HG03558 (cell line): ENCODE results near the gene CBLIF.
A peak's percentile ranks its signal among the peaks of the same experiment; 100 is the strongest.
"Not testable (repeated sequence)": the region's sequence is repeated elsewhere in the genome, so short reads cannot be mapped to it uniquely, and the experiment has no call there.

Source experiments
- ATAC-seq: cut with Tn5 transposase; IDR thresholded peaks from one replicate; pipeline ENCODE4 v1.9.1; 2021; ENCODE audit warnings: moderate number of reproducible peaks; ENCODE audit not compliant: unreplicated experiment; ENCODE audit errors: extremely low read depth

Gene CBLIF

DNA sequence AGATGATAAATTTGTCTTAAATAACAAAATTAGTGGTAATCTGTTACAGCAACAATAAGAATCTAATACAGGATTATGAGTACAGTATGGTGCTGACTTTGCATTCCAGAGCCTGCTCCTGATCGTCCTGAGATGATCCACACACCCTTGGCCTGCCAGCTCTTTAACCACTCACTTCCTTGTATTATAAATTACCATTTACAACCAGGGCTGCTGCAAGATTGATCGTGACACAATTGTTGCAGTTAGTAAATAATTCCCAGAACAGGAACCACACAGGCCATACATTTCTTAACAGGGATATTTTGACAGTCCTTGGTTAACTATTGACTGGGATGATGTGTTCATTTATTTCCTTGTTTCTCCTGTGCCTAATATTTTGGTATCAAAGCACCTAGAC is 3.8 kb upstream of the CBLIF start:
- ATAC-seq: peak; percentile 65

DNA sequence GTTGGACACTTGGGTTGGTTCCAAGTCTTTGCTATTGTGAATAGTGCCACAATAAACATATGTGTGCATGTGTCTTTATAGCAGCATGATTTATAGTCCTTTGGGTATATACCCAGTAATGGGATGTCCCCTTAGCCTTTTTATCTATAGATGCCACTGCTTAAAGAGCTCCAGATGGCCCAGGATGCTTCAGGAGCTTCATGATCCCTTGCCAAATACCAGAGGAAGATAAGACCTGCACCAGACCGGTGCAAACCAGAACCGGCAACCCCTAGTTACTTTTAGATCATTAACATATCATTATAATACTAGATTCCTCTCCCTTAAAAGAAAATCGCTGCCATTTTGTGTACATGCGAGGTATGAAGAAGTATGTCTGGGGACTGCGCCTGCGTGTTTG is 3.1 kb upstream of the CBLIF start:
- ATAC-seq: not testable (repeated sequence)

DNA sequence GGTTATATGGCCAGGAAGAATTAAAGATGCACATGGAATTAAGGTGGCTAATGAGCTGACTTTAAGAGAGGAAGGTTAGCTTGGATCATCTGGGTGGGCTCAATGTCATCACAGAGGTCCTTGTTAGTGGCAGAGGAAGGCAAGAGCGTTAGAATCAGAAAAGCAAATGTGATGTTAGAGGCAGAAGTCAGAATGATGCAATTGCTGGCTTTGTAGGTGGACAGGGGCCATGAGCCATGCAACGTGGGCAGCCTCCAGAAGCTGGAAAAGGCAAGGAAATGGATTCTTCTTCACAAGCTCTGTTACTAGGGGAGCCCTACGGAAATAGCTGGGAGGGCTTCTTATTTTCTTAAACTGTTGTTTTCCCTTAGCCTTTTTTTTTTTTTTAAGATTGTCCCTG is 2.3 kb upstream of the CBLIF start:
- ATAC-seq: no peak

DNA sequence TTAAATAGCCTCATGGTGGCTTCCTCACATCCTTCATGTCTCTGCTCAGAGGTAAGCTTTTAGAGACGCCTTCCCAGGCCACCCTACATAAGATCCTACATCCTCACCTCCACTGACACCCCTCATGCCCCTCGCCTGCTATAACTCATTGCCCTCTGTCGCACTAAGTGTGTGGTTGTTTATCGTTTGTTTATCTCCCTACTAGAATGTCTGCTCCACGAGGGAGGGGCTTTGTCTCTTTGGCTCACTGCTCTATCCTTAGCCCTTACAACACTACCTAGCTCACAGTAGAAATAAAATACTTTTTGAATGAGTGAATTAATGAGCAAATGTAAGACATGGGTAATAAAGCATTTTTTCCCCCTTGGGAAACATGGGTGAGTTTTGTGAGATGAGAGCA is 1.3 kb upstream of the CBLIF start:
- ATAC-seq: no peak

DNA sequence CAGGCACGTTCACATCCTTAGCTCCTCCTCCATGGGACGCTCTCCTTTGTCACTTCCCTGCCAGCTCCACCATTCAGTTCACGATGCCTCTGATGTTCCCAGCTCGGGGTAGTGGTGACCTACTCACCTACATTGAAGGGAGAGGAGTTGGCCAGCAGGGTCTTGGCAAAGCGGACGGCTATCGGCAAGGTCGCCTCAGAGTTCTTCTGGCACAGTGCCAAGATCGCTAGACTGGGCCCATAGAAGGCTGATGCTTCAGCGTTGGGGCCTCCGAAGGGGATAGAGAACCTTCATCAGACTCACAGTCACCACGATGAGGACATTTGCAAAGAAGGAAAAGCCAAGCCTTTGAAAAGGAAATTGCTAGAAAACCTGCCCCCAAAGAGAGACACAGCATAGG is 3.0 kb downstream of the CBLIF start:
- ATAC-seq: no peak

DNA sequence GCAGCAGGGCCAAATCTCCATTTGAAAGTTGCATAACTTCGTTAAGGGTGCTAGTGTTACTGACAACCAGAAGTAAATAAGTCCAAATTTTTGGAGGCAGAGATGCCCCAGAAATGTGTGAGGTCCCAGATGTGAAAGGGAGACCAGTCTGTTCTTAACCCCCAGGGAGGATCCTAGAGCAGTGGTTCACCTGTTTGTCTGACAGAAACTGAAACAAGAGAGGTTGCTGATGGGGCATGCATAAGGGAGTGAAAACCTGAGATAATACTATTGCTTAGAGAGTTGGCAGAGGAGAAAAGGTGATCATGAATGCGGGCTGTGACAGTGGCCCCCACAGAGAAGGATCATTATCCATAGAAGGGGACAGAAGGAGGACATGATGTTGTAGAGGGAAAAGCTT is 3.8 kb downstream of the CBLIF start:
- ATAC-seq: no peak

DNA sequence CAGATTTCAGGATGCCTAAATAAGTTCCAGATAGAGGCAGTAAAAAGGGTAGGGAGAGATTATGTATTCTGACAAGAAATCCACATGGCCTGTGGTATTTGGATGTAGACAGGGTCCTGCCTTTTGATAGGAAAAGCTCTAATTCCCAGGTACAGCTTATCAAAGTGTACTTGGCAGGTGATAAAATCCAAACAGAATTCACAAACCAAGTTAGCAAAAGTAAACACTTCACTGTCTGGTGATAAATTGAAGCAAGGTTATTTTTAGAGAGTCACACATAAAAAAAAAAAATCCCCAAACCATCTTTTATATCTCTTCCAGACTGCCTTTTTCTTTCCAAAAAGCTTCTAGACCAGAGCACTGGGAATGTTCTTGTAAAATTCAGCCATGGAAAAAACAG is 5.7 kb downstream of the CBLIF start:
- no peak for ATAC-seq

DNA sequence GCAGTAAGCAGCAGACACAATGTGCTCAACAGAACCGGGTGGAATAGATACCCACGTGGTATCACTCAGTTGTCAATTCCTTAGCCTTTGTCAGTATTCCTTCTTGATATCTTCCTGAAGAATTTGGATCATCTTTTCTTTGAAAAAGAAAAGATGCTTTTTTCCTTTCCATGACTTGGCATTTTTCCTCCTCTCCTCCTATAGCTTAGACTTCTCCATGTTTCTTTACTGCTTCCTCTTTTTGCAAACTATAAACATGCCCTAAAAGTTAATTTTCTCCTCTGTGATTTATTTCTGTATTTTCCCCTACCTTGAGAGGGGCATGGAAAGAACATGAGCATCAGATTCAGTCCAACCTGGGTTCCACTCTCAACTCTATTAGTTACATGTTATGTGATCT is 11.7 kb downstream of the CBLIF start:
- no peak for ATAC-seq

DNA sequence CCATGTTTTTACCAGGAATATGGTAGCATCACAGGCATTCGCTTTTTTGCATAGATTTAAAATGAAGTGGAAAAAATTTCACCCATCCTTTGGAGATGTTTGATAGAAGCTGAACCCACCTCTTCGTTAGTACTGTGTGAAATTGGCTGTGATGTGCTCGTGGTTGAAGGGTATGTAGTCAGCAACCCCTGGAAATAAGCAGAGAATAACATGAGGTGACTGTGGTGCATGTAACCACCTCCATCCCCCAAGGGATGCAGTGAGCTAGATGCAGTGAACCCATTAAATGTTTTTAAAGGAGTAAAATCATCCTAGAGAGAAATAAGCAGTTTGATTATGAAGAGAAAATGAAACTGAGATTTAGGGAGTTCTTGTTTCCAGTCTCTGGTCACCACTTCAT is 15.9 kb downstream of the CBLIF start:
- no peak for ATAC-seq

DNA sequence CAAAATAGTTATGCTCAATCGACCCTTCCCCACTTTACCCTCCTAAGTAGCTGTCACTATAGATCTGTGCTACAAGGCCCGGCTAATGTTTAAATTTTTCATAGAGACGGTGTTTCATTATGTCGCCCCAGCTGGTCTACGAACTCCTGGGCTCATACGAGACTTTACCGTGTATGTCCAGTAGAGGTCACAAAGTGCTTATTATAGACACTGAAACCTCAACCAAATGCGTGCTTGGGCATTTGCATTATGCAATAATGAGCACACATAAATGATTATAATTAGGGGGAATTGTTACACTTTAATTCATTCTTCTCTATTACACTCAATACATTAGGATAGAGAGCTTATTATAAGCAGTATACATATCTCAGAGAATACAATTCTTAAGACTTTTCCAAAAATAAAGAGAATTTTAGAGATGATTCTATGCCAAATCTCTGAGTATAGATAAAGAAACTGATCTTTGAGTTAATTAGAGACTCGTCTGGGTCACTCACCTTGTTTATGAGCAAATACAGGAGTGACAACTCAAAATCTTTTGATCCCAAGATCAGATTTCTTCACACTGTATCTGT is 22.2 kb downstream of the CBLIF start:
- ATAC-seq: no peak

DNA sequence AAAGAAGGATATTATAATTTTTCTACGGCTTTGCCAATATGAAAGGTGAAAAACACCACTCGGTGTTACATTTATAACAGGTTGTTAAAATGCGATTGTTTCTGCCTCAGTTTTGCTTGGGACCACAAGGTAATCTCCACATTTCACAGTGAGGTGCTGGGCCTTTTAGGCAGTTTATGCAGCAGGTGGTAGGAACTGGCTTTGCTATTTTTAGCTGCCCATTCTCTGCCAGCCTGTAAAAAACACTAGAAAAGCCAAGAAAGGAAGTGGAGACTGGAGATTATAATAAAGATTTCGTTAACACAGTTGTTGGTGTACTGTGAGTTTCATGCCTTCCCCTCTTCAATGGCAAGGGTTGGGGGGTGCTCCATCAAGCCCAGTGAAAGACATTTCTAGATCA is 26.7 kb downstream of the CBLIF start:
- no peak for ATAC-seq

DNA sequence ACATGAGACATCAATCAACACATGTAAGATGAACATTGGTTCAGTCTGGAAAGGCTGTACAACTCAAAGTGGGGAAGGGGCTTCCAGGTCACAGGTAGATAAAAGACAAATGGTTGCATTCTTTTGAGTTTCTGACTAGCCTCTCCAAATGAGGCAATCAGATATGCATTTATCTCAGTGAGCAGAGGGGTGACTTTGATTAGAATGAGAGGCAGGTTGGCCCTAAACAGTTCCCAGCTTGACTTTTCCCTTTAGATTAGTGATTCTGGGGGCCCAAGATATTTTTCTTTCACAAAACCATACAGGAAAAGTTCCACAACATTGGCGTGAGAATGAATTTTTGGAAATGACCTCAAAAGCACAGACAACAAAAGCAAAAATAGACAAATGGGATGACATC is 28.9 kb downstream of the CBLIF start:
- ATAC-seq: not testable (repeated sequence)

DNA sequence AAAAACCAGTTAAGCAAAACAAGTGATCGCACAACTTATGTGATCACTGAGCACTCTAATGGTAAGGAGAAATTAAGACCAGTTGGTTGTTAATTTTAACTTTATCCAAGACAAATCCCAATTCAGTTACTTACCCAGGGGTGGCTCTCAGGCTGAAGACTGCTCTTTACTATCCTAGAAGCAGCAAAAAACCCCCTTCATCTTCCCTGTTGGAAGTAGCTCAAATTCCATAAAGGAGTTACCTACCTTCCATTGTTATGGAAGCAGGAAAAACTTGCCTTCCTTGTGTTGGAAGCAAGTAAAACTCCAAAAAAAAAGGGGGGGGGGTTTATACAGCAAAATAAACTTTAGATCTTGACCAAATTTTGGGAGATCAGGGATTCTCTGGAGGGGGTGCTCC is 29.5 kb downstream of the CBLIF start:
- ATAC-seq: no peak

DNA sequence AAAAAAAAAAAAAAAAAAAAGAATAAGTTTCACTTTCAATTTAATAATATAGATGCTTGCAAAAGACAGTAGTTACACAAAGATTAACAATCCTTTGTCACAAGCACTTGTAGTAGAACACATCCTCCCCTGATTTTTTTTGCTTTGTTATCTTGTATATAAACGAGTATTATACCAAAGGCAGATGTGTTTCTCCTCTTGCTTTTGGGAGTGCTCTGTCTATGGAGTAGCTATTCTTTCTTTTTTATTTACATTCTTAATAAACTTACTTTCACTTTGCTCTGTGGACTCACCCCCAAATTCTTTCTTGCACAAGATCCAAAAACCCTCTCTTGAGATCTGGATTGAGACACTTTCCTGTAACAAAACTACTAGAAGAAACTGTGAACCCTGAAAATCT is 31.3 kb downstream of the CBLIF start:
- ATAC-seq: no peak

DNA sequence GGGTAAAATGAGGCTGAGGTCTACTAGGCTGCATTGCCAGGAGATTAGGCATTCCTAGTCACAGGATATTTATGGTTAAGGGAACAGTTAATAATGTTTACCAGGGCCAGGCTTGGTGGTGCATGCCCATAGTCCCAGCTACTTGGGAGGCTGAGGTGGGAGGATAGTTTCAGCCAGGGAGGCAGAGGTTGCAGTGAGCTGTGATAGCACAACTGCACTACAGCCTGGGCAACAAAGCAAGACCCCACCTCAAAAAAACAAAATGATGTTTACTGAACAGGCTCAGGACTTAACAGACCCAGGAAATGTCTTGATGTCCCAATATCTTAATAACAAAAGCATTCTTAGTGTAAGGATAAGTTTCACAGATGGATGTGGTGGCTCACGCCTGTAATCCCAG is 31.9 kb downstream of the CBLIF start:
- no peak for ATAC-seq

DNA sequence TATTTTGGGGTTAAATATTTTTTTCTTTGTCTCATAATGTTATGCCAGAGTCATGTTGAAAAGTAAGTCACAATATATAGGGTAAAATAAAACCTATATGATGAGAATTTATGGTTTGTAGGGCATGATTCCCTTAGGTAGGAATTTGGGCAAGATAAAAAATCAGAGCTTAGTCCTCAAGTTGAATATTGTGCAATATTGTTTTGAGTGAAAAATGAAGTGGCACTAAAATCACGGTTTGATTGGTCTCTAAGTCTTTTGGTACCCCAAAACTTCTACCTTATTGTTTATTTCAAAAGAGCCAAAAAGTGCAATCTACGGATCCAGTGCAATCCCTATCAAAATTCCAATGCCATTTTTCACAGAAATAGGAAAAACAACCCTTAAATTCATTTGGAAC is 33.1 kb downstream of the CBLIF start:
- ATAC-seq: no peak

DNA sequence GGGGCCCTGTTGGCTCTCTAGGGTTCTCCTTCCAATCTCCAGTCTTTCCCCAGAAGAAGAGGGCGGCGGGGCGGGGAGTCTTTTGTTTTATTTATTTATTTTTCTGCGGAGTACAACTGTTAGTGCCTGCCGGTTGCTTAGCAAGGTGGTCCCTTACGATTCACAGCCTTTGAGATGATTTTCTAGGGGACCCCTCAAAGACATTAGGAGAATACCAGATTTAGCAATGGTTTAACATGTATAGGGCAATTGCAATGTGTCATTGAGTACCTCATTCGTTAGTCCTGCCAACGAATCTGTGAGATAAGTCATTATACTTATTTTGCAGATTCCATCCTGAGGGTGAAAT is 34.4 kb downstream of the CBLIF start:
- no peak for ATAC-seq

DNA sequence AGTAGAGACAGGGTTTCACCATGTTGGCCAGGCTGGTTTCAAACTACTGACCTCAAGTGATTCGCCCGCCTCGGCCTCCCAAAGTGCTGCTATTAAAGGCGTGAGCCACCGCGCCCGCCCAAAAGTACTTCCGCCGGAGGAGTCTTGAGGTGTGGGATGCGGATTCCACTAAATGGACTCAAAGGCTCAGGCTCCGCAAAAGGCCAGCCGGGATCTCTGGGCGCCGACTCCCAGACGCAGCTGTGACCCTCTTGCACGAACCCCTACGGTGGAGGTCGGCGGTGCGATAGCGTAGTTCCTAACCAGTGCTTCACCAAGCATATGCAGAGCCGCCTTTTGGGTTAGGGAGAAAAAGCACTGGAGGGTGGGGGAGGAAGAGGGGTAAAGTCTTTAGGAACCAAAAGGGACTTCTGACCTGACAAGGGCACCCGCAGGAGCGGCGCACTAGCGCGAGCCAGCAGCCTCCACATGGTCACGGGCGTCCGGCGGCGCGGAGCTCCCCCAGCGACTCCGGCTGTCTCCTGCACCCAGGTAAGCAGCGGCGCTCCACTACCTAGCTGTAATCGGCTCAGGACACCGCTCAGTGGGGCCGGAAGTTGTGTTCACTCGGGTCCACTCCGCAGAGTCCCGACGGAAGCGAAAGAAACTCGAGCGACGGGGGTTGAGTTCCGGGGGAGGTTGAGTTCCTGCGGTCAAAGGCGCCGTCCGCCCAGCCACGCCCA is 34.9 kb downstream of the CBLIF start, which contains the start of gene MRPL16:
Gene MRPL16, minus strand, starts transcription at position 590 of the 722 bp plus-strand sequence. Its CDS starts 120 bp downstream, at position 470.
- ATAC-seq: peak; percentile 84

DNA sequence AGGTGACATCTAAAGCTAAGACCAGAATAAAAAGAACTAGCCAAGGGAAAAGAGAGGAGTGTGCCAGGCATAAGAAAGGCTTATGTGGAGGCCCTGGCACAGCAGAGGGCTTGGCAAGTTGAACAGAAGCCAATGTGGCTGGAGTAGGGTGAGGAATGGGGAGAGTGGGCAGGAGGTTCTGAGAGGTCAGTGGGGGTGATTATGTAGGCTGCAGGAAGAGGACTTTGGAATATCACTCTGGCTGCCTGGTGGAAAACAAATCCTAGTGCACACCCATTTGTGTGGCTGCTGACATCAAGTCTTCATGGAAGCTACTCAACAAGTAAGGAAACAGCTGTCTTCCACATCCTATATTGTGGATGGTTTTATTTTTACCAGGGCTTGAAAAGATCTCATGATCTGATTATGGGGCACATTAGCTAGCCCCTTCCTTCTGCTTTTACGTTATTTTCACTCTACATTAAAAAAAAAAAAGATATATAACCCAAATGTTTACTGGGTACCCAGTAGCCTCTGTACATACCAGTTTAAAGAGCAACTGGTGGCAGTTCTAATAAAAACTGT is 38.2 kb downstream of the CBLIF start:
- ATAC-seq: no peak

DNA sequence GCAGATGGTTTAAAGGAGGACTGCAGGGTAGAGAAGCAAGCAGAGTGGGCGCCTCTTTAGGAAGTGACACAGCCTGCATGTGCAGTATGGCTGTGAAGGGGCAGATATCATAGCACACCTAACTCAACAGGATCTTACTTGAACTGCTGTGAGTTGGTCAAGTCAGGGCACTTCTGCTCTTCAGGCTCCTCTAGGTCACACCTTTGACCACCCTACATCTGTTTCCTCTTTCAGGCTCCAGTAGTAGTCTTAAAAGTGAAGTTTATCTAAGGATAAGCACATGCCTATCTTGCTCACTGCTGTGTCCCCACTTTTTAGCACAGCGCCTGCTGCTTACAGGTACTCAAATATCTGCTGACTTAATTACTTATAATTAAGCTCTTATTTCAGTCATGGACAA is 41.2 kb downstream of the CBLIF start:
- no peak for ATAC-seq

DNA sequence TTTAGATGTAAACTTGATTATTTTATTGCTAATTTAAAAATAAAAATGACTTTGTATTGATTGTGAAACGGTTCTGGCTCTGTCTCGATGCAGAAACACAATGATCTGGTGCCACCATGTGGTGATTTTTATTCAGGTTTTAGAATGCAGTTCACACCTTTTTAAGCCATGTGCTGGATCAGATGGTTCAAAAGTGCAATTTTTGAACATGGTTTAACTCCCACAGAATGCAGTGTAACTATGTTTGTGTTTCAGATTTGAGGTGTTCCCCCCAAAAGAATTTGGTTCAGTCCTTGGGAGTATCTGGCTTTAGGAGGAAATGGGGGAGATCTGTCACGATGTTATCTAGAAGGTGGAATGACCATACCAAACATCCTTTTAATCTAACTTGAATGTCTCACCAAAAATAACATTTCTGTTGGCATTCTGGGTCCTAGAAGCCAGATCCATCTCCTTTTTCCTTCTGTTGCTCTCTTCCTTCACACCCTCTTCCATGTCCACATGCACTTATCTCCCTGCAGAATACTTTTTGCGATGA is 42.6 kb downstream of the CBLIF start:
- ATAC-seq: no peak
